GM21619 (cell line): Measurements from ENCODE around the gene RPS6KA4.

Source experiments
- ATAC-seq: cut with Tn5 transposase; IDR thresholded peaks from one replicate; pipeline ENCODE4 v1.9.1; 2021; ENCODE audit not compliant: unreplicated experiment

The RPS6KA4 gene

GRCh38 chr11:64362339-64362738 lies 3.4 kb downstream of the RPS6KA4 start:
- no peak for ATAC-seq

- no peak for ATAC-seq
Observed at GRCh38 chr11:64364435-64364834, 5.5 kb downstream of the RPS6KA4 start.

- no peak for ATAC-seq
Observed at GRCh38 chr11:64364911-64365310, 5.9 kb downstream of the RPS6KA4 start.

GRCh38 chr11:64366751-64367150 lies 7.8 kb downstream of the RPS6KA4 start:
- ATAC-seq = no peak

GRCh38 chr11:64367931-64368672 lies 9.1 kb downstream of the RPS6KA4 start:
- ATAC-seq = no peak

- no peak for ATAC-seq
Observed at GRCh38 chr11:64368673-64369074, 9.7 kb downstream of the RPS6KA4 start.

- ATAC-seq = no peak
Observed at GRCh38 chr11:64369440-64370421, 10.8 kb downstream of the RPS6KA4 start.

- no peak for ATAC-seq
Observed at GRCh38 chr11:64371201-64371600, 12.2 kb downstream of the RPS6KA4 start.

- ATAC-seq = no peak
Observed at GRCh38 chr11:64372021-64372420, 13.1 kb downstream of the RPS6KA4 start.

- no peak for ATAC-seq
Observed at GRCh38 chr11:64372802-64373597, 14.0 kb downstream of the RPS6KA4 start.

GRCh38 chr11:64373598-64373974 lies 14.6 kb downstream of the RPS6KA4 start:
- no peak for ATAC-seq

- ATAC-seq = no peak
Observed at GRCh38 chr11:64376071-64376470, 17.1 kb downstream of the RPS6KA4 start.

- no peak for ATAC-seq
Observed at GRCh38 chr11:64378335-64378880, 19.4 kb downstream of the RPS6KA4 start.

- ATAC-seq = no peak
Observed at GRCh38 chr11:64379160-64379559, 20.2 kb downstream of the RPS6KA4 start.

- ATAC-seq = no peak
Observed at GRCh38 chr11:64379817-64380709, 21.1 kb downstream of the RPS6KA4 start.

- ATAC-seq = no peak
Observed at GRCh38 chr11:64381350-64381749, 22.4 kb downstream of the RPS6KA4 start.

- ATAC-seq = no peak
Observed at GRCh38 chr11:64382047-64382446, 23.1 kb downstream of the RPS6KA4 start.

- no peak for ATAC-seq
Observed at GRCh38 chr11:64382586-64382985, 23.6 kb downstream of the RPS6KA4 start.

GRCh38 chr11:64383580-64383979 lies 24.6 kb downstream of the RPS6KA4 start:
- ATAC-seq = no peak
